Measurements from ENCODE around the gene SMPX. TPM values are rescaled to one million over a fixed set of nuclear protein-coding genes. Genes with fewer than 3 reads are reported as not detected.

Gene SMPX
- polyA plus RNA-seq, 1 donor (not counting 4 experiments of a cell fraction or from before 2014, with no cell fraction given), result not detected

DNA sequence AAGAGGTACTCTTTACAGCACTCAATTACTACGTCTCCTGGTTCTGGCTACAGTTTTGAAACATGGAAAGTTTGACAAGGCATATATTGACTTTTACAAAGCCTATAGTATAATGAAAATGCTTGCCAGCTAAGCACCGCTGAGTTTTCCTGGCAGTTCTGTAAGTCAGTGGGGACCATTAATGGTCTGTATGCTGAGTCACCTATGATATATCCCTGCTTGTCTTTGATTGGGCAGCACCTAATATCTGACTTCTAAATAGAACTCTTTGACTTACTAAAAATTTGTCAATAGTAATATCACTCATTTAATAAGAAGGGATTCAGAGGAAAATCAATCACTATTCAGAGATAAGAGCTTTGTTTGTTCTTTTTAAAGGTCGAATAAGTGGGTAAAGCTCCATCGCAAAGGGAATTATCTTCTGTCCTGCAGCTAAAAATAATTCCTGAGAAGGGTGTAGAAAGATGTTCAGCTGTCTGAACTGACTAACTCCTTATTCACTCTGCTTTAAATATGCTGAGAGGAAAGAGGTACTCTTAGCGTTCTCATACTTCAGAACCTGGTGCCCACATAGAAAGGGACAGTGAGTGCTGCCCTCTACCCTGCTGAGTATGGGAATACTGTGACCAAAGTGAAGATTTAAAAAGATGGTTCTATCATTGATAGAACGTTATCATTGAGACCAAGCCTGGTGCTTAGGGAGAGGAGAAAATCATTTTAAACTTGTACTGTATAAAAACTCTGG lies 959 bp downstream of the SMPX start:
- Histone ChIP-seq H4K20me1 (ENCODE audit: control insufficient read depth, extremely low read depth, insufficient read depth, low read length) (no peaks in the 10 kb centered on the region), H3K9ac (ENCODE audit: control insufficient read depth, extremely low read depth, insufficient read depth, low read length) (no peak overlapping the region), H3K27me3 (ENCODE audit: control insufficient read depth, extremely low read depth, insufficient read depth, low read length) (no peaks in the 10 kb centered on the region), H3K4me3 (ENCODE audit: control insufficient read depth in 2 of 3, extremely low read depth in 1 of 3, insufficient read depth in 2 of 3, low read depth in 1 of 3, low read length in 3 of 3) (no peak overlapping the region), H3K27ac (ENCODE audit: control insufficient read depth, insufficient read depth, low read length) (no peak overlapping the region), H3K79me2 (ENCODE audit: control insufficient read depth, insufficient read depth, low read length) (no peaks in the 10 kb centered on the region), H3K36me3 (ENCODE audit: control insufficient read depth in 2 of 2, extremely low read depth in 1 of 2, insufficient read depth in 2 of 2, low read length in 2 of 2) (no peaks in the 10 kb centered on the region), H2AFZ (ENCODE audit: control insufficient read depth, low read length) (no peak overlapping the region), H3K9me3 (ENCODE audit: control insufficient read depth, low read depth, low read length) (no peaks in the 10 kb centered on the region), H3K4me1 (ENCODE audit: control insufficient read depth, extremely low read depth, insufficient read depth, low read length) (no peaks in the 10 kb centered on the region), H3K9me1 (ENCODE audit: control insufficient read depth, extremely low read depth, insufficient read depth, low read length) (no peaks in the 10 kb centered on the region), H3K4me2 (ENCODE audit: control insufficient read depth, extremely low read depth, insufficient read depth, low read depth, low read length) (no peak overlapping the region)
- TF ChIP-seq CTCF (optimal IDR thresholded peaks at IDR 0.05 in 1 of 3, IDR thresholded peaks at IDR 0.05 in 1 of 3, conservative IDR thresholded peaks at IDR 0.05 in 1 of 3; ENCODE audit: extremely low read depth in 1 of 3, insufficient read depth in 2 of 3, low read length in 3 of 3) (no peak), EZH2 (IDR thresholded peaks at IDR 0.05; ENCODE audit: low read length) (no peak)
- FAIRE-seq, result no peak
- dilution Hi-C loops (cut with MboI; ENCODE audit: extremely low pct_ligation_motif_present, low sequenced_read_pairs), result no loop called here
- DNase-seq (ENCODE audit: low read depth, low spot score), result no peak

DNA sequence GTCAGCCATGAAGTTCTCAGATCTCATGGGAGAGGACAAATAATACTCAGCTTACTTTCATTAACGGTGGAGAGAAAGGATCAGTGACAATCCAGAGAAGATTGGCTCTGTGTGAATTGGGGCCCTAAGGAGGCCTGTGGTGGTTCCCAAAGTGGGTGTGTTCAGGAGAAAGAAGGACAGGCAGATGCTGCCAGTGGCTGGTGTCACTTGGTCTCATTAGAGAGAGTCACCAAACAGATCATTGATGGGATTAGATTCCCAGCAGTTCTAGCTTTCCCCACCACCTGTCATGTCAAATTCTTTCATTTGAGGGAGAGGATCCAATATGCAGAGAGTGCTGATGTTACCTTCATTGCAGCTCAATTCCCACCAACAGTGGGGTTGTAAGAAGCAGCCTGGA lies 8.0 kb downstream of the SMPX start:
- H2AFZ ChIP-seq (ENCODE audit: control insufficient read depth, low read length), result no peak overlapping the region
- no peak overlapping the region for H3K9ac ChIP-seq (ENCODE audit: control insufficient read depth, extremely low read depth, insufficient read depth, low read length)
- H3K9me1 ChIP-seq (ENCODE audit: control insufficient read depth, extremely low read depth, insufficient read depth, low read length), result no peaks in the 10 kb centered on the region
- H3K27me3 ChIP-seq (ENCODE audit: control insufficient read depth, extremely low read depth, insufficient read depth, low read length), result no peaks in the 10 kb centered on the region
- no peak overlapping the region for H3K4me3 ChIP-seq (ENCODE audit: control insufficient read depth in 2 of 3, extremely low read depth in 1 of 3, insufficient read depth in 2 of 3, low read depth in 1 of 3, low read length in 3 of 3)
- DNase-seq (ENCODE audit: low read depth, low spot score) (no peak), FAIRE-seq (no peak)
- dilution Hi-C loops (cut with MboI; ENCODE audit: extremely low pct_ligation_motif_present, low sequenced_read_pairs), result no loop called here
- H3K27ac ChIP-seq (ENCODE audit: control insufficient read depth, insufficient read depth, low read length), result no peak overlapping the region
- no peaks in the 10 kb centered on the region for H3K4me1 ChIP-seq (ENCODE audit: control insufficient read depth, extremely low read depth, insufficient read depth, low read length)
- no peak overlapping the region for H3K4me2 ChIP-seq (ENCODE audit: control insufficient read depth, extremely low read depth, insufficient read depth, low read depth, low read length)
- no peaks in the 10 kb centered on the region for H3K36me3 ChIP-seq (ENCODE audit: control insufficient read depth in 2 of 2, extremely low read depth in 1 of 2, insufficient read depth in 2 of 2, low read length in 2 of 2)
- TF ChIP-seq EZH2 (IDR thresholded peaks at IDR 0.05; ENCODE audit: low read length), result no peak
- TF ChIP-seq CTCF (optimal IDR thresholded peaks at IDR 0.05 in 1 of 3, IDR thresholded peaks at IDR 0.05 in 1 of 3, conservative IDR thresholded peaks at IDR 0.05 in 1 of 3; ENCODE audit: extremely low read depth in 1 of 3, insufficient read depth in 2 of 3, low read length in 3 of 3), result no peak
- H3K79me2 ChIP-seq (ENCODE audit: control insufficient read depth, insufficient read depth, low read length), result no peaks in the 10 kb centered on the region
- no peaks in the 10 kb centered on the region for H4K20me1 ChIP-seq (ENCODE audit: control insufficient read depth, extremely low read depth, insufficient read depth, low read length)
- no peaks in the 10 kb centered on the region for H3K9me3 ChIP-seq (ENCODE audit: control insufficient read depth, low read depth, low read length)
